Raji (cell line): ENCODE results near the gene MYO10.

ENCODE experiments used
- POLR2A ChIP-seq: IDR thresholded peaks from 2 replicates; pipeline ENCODE4 v1.6.1; 2011; ENCODE audit warnings: low read depth, low read length, control low read depth; ENCODE audit not compliant: insufficient read depth

MYO10 gene

DNA sequence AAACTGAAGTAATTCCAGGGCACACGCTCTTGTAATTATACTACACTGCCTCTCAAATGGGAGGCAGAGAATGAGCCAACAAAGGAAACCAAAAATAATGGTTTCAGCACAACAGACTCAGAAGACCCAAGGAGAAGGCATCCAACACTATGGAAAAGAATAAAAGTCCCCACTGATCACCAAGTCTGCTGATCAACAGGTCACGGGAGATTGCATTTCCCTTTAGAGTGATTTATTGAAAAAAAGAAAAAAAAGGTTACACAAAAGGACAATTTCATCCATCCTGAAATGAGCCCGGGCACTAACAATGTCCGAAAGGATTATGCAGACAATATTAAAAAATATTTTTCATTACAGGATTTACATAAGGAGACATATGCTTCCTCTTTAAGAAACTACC, 28.8 kb downstream of the MYO10 start:
- TF ChIP-seq POLR2A, result no peak

DNA sequence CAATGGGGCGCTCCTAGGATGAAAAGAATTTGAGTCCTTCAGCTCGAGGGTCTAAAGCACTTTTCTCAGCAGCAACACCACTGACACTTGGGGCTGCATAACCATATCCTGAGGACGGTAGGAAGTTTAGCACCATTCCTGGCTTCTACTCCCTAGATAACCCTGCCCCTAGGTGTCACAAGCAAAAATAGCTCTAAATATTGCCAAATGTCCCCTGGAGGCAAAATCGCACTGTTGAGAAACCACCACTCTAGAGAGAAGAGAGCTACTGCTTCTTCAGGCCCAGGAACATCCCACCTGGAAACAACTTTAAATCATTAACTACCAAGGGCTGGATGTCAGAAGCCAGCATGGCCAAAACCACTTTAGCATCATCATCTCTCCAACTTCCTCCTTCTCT, 29.8 kb downstream of the MYO10 start:
- no peak for TF ChIP-seq POLR2A

DNA sequence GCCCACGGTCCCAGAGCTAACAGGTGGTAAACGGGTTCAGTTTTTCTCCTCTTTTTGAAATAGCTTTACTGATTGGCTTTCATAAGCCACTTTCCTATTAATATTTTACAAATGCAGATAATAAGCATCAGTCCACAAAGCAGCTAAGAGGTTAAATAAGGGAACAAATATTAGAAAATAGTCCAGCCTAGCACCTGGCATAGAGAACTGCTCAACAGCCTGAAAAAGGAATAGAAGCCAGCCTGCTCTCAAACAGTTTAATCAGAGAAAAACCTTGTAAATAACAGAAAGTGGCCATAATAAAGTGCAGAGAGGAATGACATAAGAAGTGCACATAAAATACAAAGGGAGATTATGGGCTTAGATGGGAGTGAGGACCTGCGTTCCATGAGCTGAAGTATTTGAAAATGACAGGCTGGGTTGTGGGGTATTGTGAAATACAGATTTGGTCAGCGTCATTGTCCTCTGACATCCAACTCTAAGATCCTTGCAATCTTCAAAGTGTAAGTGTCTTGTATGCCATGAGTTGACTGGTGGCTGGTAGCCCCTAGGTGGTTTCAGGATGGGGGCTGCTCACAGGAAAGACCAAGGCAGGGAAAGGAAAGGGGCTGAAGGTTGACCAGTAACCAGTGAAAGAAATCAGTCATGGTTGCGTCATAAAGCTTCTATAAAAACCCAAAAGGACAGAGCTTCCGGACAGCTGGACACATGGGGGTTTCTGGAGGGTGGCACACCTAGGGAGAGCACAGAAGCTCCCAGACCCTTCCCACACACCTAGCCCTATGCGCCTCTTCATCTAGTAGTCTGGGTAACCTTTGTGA, 32.4 kb downstream of the MYO10 start:
- no peak for TF ChIP-seq POLR2A

DNA sequence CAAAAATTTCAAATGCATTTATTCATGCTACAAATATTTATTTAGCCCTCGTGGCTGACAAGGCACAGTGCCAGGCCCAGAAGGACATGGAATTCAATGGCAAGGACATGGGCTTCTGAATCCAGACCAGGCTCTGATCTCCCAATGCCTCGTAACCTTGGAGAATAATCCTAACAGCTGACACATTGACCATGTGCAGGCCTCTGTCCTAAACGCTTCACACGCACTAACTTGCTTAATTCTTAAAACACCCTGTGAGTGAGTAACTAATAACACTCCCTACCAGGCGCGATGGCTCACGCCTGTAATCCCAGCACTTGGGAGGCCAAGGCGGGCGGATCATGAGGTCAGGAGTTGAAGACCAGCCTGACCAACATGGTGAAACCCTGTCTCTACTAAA, 33.2 kb downstream of the MYO10 start:
- TF ChIP-seq POLR2A, result no peak

DNA sequence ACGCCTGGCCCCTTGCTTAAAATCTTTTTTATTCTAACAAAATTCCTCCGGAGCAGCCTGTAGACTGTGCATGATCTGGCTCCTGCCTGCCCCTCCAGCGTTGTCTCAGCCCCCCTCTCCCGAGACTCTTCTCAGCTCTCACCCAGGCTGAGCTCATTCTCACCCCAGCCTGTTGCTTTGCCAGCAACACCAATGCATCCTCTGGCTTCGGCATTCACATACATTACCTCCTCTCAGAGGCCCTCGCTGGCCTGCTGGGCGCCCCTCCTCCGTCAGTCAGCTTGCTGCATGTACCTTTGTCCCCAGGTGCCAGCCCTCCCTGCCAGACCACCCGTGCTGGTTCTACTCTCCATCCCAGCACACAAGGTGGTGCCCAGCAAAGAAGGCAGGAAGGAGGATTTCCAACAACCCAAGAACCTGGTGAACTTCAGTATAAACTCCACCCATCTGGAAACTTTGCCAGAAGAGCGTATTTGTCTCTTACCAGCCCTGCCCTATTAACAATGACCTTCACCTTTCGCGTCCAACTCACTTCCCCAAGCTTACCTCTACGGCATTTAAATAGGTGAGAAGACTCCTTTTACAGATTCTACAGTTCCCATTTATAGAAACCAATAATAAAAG, 35.0 kb downstream of the MYO10 start:
- no peak for TF ChIP-seq POLR2A

DNA sequence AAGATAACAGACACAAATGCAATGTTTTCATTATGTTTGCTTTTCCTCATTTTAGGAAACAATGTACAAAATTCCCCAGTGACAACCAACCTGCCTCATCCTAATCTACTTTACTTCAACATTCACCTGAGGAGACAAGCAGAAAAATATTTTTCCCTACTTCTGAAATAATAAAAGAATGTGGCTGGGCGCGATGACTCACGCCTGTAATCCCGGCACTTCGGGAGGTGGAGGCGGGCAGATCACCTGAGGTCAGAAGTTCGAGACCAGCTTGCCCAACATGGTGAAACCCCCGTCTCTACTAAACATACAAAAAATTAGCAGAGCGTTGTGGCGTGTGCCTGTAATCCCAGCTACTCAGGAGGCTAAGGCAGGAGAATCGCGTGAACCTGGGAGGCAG, 36.9 kb downstream of the MYO10 start:
- no peak for TF ChIP-seq POLR2A

DNA sequence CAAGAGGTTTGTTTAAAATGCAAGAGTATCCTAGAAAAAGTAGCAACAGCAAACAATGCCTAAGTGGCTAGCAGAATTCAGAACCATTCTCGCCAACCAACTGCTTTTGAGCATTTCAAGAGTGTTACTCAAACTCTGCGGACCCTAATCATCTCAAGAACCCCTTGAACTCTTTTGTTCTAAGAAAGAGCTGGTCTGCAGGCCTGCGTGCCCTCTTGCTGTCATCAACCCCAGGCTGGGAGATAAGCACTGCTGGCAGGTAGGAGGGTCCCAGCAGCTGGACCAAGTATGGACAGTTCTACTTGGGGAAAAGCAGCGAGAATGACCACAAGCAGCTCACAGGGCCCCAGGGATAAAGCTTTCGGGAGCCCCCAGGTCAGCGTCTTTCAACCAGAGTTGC, 38.3 kb downstream of the MYO10 start:
- TF ChIP-seq POLR2A, result no peak

- TF ChIP-seq POLR2A, result no peak
These were observed 38.8 kb downstream of the MYO10 start for GRCh38 chr5:16897284-16897704.

GRCh38 chr5:16896767-16897166, 39.3 kb downstream of the MYO10 start:
- no peak for TF ChIP-seq POLR2A

GRCh38 chr5:16894236-16895057, 41.6 kb downstream of the MYO10 start:
- TF ChIP-seq POLR2A, result no peak

GRCh38 chr5:16891033-16891432, 45.1 kb downstream of the MYO10 start:
- TF ChIP-seq POLR2A, result no peak

- TF ChIP-seq POLR2A, result no peak
These were observed 46.0 kb downstream of the MYO10 start for GRCh38 chr5:16889972-16890519.

- TF ChIP-seq POLR2A, result no peak
These were observed 46.7 kb downstream of the MYO10 start for GRCh38 chr5:16889203-16889971.

DNA sequence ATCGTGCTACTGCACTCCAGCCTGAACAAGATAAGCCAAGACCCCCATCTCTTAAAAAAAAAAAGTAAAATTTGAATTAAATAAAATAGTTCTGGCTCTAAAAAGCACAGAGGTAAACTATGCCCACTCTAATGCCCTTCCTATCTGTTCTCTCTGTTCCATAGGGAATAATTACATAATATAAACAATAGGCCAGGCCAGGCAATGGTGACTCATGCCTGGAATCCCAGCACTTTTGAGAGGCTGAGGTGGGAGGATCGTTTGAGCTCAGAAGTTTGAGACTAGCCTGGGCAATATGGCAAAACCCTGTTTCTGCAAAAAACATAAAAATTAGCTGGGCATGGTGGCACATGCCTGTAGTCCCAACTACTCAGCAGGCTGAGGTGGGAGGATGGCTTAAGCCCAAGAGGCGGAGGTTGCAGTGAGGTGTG, 47.4 kb downstream of the MYO10 start:
- no peak for TF ChIP-seq POLR2A

DNA sequence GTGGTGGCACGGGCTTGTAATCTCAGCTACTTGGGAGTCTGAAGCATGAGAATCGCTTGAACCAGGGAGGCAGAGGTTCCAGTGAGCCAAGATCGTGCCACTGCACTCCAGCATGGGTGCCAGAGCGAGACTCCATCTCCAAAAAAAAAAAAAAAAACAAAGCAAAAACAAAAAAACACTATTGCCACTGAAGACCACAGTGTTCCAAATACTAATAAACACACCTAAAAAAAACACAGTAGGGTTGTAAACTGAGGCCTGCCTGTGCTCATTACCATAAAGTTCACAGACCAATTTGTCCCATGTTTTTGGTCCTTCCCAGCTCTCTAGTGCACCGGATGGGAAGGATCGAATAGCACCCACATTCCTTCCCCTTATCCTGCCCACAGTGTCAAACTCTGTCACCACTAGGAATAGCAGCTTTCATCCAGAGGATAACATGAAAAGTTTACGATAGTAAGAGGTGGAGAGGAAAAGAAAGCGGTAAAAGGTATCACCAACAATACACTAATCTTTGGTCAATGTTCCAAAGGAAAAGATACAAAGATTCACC, 49.2 kb downstream of the MYO10 start:
- no peak for TF ChIP-seq POLR2A

DNA sequence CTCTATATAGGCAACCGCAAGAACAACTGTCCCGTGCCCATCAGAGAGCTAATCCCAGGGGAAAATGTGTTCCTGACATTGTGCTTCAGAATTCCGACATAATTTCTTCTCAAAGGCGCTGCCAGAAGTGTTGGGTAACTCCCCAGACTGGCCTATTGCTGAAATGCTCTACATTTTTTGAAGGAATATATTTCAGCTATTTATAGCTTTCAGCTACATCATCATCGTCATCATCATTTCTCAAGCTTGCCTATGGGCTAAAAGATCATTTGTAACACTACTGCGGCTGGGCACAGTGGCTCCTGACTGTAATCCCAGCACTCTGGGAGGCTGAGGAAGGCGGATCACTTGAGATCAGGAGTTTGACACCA, 49.7 kb downstream of the MYO10 start:
- TF ChIP-seq POLR2A, result no peak
